IPS-18c (cell line): Measurements from ENCODE around the gene ROBO1.

ENCODE experiments used
- H3K4me3 ChIP-seq: 2 replicates; pipeline ENCODE4 v1.7.0; 2013; ENCODE audit warnings: low read depth, mild to moderate bottlenecking, low read length, moderate library complexity; ENCODE audit not compliant: insufficient read depth
- H3K9me3 ChIP-seq: one replicate; pipeline ENCODE4 v1.6.1; 2013; ENCODE audit warnings: mild to moderate bottlenecking, low read length, moderate library complexity; ENCODE audit not compliant: control insufficient read depth, insufficient read depth

The ROBO1 gene

GRCh38 chr3:79602385-79602784 is 165.4 kb downstream of the ROBO1 start:
- no peak overlapping the region for H3K4me3 ChIP-seq
- H3K9me3 ChIP-seq = no peaks in the 10 kb centered on the region

GRCh38 chr3:79598594-79598993 is 169.2 kb downstream of the ROBO1 start:
- Histone ChIP-seq H3K9me3 (no peaks in the 10 kb centered on the region), H3K4me3 (no peak overlapping the region)

DNA sequence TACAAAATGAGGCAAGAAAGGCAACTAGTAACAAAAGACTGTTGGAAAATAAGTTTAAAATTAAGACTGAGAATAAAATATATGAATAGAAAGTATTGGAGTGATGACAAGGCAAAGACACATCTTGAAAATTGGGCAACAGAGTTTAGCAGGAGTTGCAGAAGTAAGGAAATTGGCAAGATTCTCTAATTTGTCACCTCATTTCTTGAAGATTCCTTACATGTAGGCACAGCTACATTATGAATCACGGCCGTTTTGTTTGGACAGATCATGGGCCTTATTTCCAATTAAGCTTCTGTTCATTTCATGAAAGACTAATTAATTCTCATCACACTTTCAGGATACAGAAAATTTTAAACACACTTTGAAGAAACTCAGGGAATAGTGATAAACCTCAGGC is 170.1 kb downstream of the ROBO1 start:
- Histone ChIP-seq H3K9me3 (no peaks in the 10 kb centered on the region), H3K4me3 (no peak overlapping the region)

DNA sequence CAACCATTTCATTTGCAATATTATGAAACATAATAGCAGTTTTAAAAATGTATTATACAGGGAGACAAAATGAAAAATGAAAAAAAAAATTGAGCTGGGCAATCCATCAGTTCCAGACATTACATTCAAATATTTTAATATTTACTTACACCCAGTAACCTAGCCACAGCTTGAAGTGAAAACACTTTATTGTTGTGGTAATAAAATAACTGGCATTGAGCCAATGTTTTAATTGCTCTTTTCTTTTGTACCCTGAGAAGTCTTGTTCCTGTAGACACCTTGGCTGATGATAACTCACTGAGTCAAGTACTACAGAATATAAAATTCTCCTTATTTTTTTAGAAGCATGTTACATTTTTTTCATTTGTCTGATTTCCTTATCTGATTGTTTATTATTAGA is 180.6 kb downstream of the ROBO1 start:
- H3K9me3 ChIP-seq = no peaks in the 10 kb centered on the region
- no peak overlapping the region for H3K4me3 ChIP-seq

DNA sequence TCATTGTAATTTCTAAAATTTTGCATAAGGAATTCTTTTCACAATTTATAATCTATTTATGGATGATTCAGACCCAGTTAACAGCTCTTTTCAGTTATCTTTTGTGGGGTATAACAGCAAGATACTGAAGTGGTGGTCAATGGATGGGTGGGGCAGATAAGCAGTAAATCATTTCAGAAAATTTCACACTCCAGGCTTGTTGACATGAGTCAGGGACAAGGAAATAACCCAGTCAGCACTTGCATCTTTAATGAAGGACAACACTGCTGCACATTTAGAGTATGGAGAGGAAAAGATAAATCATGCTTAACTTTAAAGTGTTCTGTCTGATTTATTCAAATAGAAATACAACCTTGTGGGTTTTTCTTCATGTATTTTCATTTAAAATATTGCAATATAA is 181.6 kb downstream of the ROBO1 start:
- H3K4me3 ChIP-seq = no peak overlapping the region
- no peaks in the 10 kb centered on the region for H3K9me3 ChIP-seq

GRCh38 chr3:79572930-79573329 is 194.9 kb downstream of the ROBO1 start:
- Histone ChIP-seq H3K4me3 (no peak overlapping the region), H3K9me3 (no peaks in the 10 kb centered on the region)

DNA sequence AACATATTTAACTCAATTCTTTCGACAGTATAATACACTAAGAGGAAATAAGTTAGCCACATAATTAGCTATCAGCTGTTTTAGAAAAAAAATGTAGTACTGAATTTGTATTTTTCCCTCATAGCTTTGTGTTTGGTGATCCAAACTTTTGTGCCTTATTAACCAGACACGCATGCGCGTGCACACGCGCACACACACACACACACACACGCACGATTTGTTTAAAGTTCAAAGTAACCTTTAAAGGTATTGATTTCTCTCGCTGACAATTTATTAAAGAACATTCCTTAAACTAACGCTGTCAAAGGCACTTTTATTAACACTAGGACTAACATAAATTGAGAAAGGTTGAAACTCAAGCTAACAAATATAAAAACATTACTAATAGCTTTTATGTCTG is 198.9 kb downstream of the ROBO1 start:
- H3K4me3 ChIP-seq = no peak overlapping the region
- no peaks in the 10 kb centered on the region for H3K9me3 ChIP-seq

- no peaks in the 10 kb centered on the region for H3K9me3 ChIP-seq
These were observed 203.6 kb downstream of the ROBO1 start for GRCh38 chr3:79564192-79564591.

DNA sequence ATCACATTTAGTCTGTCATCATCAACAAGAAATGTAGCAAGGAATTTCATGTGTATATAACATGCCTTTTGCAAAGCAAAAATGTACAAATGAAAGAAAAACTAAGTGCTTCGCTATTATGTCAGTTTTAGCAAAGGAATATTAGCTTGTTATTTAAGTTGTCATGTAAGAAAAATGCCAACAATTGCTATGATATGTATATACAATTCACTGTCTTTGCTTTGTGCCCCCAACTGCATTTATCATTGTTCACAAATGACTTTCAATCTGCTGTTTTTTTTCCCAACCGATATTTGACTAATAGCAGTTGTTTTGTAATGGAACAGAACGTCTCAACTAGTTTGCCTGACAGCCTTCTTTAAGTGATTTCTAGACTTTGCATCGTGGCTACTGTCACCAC is 207.1 kb downstream of the ROBO1 start:
- Histone ChIP-seq H3K9me3 (no peaks in the 10 kb centered on the region), H3K4me3 (no peak overlapping the region)

More at GRCh38 chr3:79564192-79564591, 203.6 kb downstream of the ROBO1 start:
- no peak overlapping the region for H3K4me3 ChIP-seq

DNA sequence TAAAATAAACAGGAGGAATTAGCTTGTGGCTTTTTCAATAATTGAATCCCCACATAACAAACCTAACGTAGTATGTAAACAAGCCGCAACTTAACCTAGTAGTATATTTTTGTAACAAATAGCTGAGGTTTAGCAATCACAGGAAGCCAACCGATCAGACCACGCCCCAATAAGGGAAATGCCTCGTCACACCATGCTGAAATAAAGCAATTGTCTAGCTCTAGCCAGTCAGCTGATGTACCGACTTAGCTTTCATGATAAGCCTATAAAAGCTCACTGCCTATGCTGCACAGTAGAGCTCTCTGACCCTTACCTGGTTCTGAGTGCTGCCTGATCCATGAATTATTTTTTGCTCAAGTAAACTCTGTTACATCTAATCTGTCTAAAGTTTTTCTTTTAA is 208.9 kb downstream of the ROBO1 start:
- Histone ChIP-seq H3K4me3 (no peak overlapping the region), H3K9me3 (no peaks in the 10 kb centered on the region)

DNA sequence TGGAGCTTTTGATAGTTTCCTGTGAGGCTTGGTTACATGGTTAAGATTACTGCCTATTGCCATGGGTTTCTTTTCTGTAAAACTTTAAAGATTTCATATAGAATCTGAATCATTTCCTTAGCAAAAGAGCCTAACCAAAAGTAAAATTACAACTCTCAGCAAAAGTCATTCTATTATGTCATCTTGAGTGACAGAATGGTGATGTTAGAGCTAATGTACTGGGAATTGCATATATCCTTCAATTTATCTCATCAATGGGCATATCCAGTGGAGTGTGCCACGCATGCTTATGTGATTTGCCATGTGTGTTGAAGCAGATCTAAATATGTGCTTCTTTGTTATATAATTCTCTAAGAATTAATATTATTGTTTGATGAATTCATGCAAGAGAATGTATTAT is 212.1 kb downstream of the ROBO1 start:
- no peak overlapping the region for H3K4me3 ChIP-seq

DNA sequence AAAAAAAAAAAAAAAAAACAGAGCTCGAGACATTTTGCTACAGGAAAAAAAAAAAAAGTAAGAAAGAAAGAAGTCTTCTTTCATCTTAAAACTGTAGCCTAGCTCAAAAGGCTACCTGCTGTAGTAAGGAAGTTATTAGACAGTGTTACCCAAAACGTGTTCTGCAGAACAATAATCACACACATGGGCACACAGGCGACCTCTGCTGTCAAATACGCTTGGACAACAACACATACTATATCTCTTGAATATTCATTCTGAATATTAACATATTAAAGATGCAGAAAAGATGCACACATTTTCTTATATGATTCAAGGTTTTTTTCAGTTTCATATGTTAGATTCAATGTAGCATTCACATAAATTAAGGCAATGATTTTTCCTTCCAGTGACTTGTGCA is 215.8 kb downstream of the ROBO1 start:
- H3K9me3 ChIP-seq = no peaks in the 10 kb centered on the region
- H3K4me3 ChIP-seq = no peak overlapping the region

More for the DNA sequence above, 212.1 kb downstream of the ROBO1 start:
- H3K9me3 ChIP-seq = no peaks in the 10 kb centered on the region

GRCh38 chr3:79551321-79551892 is 216.4 kb downstream of the ROBO1 start:
- H3K9me3 ChIP-seq = no peaks in the 10 kb centered on the region
- no peak overlapping the region for H3K4me3 ChIP-seq

GRCh38 chr3:79543218-79543982 is 224.4 kb downstream of the ROBO1 start:
- Histone ChIP-seq H3K4me3 (no peak overlapping the region), H3K9me3 (peaks cover 2% of the 10 kb centered on the region)

DNA sequence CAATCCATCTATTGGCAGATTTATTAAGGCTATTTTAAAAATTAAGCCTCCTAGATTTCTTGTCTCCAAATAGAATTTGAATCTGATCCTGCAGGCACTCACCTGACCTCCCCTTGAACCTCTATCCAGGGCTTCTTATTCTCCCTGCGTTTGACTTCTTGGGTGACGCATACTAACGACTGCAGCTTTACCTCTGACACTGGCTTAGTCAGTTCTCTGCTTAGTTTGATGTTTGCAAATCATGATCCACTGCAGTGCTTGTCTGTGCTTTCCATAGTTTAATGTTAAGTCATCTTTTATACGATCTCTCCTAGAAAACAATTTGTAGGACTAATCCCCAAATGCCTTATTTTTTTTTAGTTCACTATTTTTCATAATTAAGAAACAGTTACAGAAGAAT is 233.1 kb downstream of the ROBO1 start:
- Histone ChIP-seq H3K9me3 (no peaks in the 10 kb centered on the region), H3K4me3 (no peak overlapping the region)

- no peaks in the 10 kb centered on the region for H3K9me3 ChIP-seq
- H3K4me3 ChIP-seq = no peak overlapping the region
These were observed 236.1 kb downstream of the ROBO1 start for GRCh38 chr3:79531566-79532295.

GRCh38 chr3:79521221-79521848 is 246.5 kb downstream of the ROBO1 start:
- no peak overlapping the region for H3K4me3 ChIP-seq
- no peaks in the 10 kb centered on the region for H3K9me3 ChIP-seq
